Neural progenitor cell (in vitro differentiated cells): ENCODE data around the gene L3MBTL2. TPM values are rescaled to one million over a fixed set of nuclear protein-coding genes. Genes with fewer than 3 reads are reported as not detected.

Experiments
- DNase-seq: peaks from one replicate; pipeline ENCODE4 v3.0.0-alpha.2; 2016; ENCODE audit warnings: low spot score
- H2AFZ ChIP-seq: fragments of 200-600 bp; sonication (generic); replicated peaks from 2 replicates; pipeline ENCODE4 v1.6.1; 2016; ENCODE audit warnings: antibody characterized with exemption
- H3F3A ChIP-seq: fragments of 200-600 bp; sonication (generic); 2 replicates; pipeline ENCODE4 v1.6.1; 2016; ENCODE audit warnings: antibody characterized with exemption, low read depth
- H3K27ac ChIP-seq: fragments of 200-600 bp; sonication (generic); 2 replicates; pipeline ENCODE4 v1.5.1; 2016; ENCODE audit warnings: mild to moderate bottlenecking
- H3K27me3 ChIP-seq: fragments of 200-600 bp; sonication (generic); 2 replicates; pipeline ENCODE4 v1.6.1; 2016; ENCODE audit warnings: mild to moderate bottlenecking, moderate library complexity
- H3K36me3 ChIP-seq: fragments of 200-600 bp; sonication (generic); 2 replicates; pipeline ENCODE4 v1.5.1; 2016
- H3K4me1 ChIP-seq: fragments of 200-600 bp; sonication (generic); 2 replicates; pipeline ENCODE4 v1.6.1; 2016; ENCODE audit warnings: mixed run types
- H3K4me2 ChIP-seq: fragments of 200-600 bp; sonication (generic); 2 replicates; pipeline ENCODE4 v1.6.1; 2016
- H3K4me3 ChIP-seq: fragments of 200-600 bp; sonication (generic); 2 replicates; pipeline ENCODE4 v1.5.1; 2016
- H3K79me2 ChIP-seq: fragments of 200-600 bp; sonication (generic); 2 replicates; pipeline ENCODE4 v1.6.1; 2016; ENCODE audit warnings: low read depth
- H3K9ac ChIP-seq: fragments of 200-600 bp; sonication (generic); 2 replicates; pipeline ENCODE4 v1.6.1; 2016
- H3K9me3 ChIP-seq: fragments of 200-600 bp; sonication (generic); 2 replicates; pipeline ENCODE4 v1.5.1; 2016; ENCODE audit warnings: low read depth
- H4K20me1 ChIP-seq: fragments of 200-600 bp; sonication (generic); 2 replicates; pipeline ENCODE4 v1.6.1; 2016; ENCODE audit warnings: low read depth
- H3K27ac Mint-ChIP-seq: 3 replicates; pipeline ENCODE4 v1.8.0; 2021; ENCODE audit warnings: mixed read lengths
- H3K27me3 Mint-ChIP-seq: 2 replicates; pipeline ENCODE4 v1.8.0; 2022; ENCODE audit warnings: low read depth, mild to moderate bottlenecking, inconsistent platforms, moderate library complexity, mixed read lengths; ENCODE audit not compliant: insufficient read depth
- H3K36me3 Mint-ChIP-seq: 3 replicates; pipeline ENCODE4 v1.8.0; 2021; ENCODE audit warnings: mixed read lengths
- H3K4me1 Mint-ChIP-seq: 3 replicates; pipeline ENCODE4 v1.8.0; 2021; ENCODE audit warnings: mixed read lengths
- H3K4me3 Mint-ChIP-seq: 3 replicates; pipeline ENCODE4 v1.8.0; 2021; ENCODE audit warnings: mild to moderate bottlenecking, moderate library complexity, mixed read lengths
- H3K9me3 Mint-ChIP-seq: 3 replicates; pipeline ENCODE4 v1.8.0; 2020; ENCODE audit warnings: mixed read lengths
- EZH2 ChIP-seq: fragments of 200-600 bp; sonication (generic); IDR thresholded peaks from 2 replicates; pipeline ENCODE4 v1.6.1; 2017; ENCODE audit warnings: antibody characterized with exemption, mild to moderate bottlenecking, moderate library complexity
- EZH2phosphoT487 ChIP-seq: fragments of 200-600 bp; sonication (generic); IDR thresholded peaks from 2 replicates; pipeline ENCODE4 v1.6.1; 2017; ENCODE audit warnings: antibody characterized with exemption
- total RNA-seq: library from RNA; depleted of rRNA; stranded (reverse); fragments of >200 nt; gene quantifications from 2 replicates; pipeline ENCODE4 v1.2.3, GENCODE V29; 2015; ENCODE audit warnings: low replicate concordance
- TF ChIP-seq, protein P1 (sequence below): fragments of 200-600 bp; sonication (generic); IDR thresholded peaks from 2 replicates; pipeline ENCODE4 v1.5.1; 2017; ENCODE audit warnings: antibody characterized with exemption, mild to moderate bottlenecking

L3MBTL2 gene
- total RNA-seq, 1 donor from 2014 or later, result 14.4 TPM

DNA sequence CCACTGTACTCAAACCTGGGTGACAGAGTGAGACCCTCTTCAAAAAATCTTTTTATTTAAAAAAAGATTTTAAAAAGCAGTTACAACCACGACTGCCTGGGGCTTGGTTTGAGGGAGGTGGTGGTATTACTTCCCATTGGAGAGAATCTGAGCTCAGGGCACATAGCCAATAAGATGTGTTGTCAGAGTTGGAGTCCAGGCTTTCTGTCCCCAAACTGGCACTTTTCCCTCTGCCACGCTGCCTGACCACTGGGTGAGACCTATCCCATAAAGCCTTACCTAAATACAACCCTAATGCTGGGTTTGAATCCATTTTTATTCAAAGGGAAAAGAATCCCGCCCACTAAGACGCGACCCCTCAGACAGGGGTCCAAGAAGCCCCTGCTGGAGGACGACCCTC lies 24.1 kb downstream of the L3MBTL2 start:
- H3K27ac ChIP-seq, result no peak overlapping the region
- H3K9ac ChIP-seq, result no peak overlapping the region
- H3K79me2 ChIP-seq, result no peaks in the 10 kb centered on the region
- no peaks in the 10 kb centered on the region for H3F3A ChIP-seq
- DNase-seq, result no peak
- no peak overlapping the region for H3K4me2 ChIP-seq
- Mint-ChIP-seq H3K9me3 (no peaks in the 10 kb centered on the region), H3K27ac (no peak overlapping the region), H3K36me3 (peaks cover 3% of the 10 kb centered on the region), H3K4me1 (no peaks in the 10 kb centered on the region), H3K27me3 (peaks cover 2% of the 10 kb centered on the region), H3K4me3 (no peak overlapping the region)
- no peak for TF ChIP-seq EZH2
- H3K4me3 ChIP-seq, result no peak overlapping the region
- no peaks in the 10 kb centered on the region for H3K27me3 ChIP-seq
- no peaks in the 10 kb centered on the region for H3K4me1 ChIP-seq
- H2AFZ ChIP-seq, result no peak overlapping the region
- no peaks in the 10 kb centered on the region for H4K20me1 ChIP-seq
- no peaks in the 10 kb centered on the region for H3K9me3 ChIP-seq
- H3K36me3 ChIP-seq, result no peaks in the 10 kb centered on the region

DNA sequence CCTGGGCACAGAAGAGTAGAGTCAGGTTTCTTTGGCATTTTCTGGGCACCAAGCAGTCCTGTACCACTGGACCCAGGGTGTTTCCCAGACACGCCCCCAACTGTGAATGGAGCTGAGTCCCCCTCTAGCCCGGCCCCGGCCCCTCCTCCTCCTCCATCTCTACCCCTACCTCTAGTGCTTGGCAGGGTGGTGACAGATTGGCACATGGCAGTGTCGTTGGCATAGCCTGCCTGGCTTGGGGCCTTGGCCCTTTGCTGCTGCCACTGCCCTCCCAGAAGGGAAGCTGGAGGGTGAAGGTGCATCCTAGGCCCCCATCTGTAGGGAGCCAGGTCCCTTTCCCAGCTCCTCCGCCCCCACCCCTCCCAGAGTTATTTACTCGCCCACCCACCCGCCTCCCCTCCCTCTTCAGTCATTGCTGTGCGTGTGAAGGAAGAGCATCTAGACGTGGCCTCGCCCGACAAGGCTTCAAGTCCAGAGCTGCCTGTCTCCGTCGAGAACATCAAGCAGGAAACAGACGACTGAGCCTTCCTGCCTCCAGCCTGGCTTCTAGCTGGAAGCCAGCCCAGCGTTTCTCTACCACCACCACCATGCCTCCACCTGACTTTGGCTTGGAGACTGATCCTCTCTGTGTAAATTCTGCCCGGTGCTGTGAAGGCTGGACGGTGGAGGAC lies 24.8 kb downstream of the L3MBTL2 start:
- Mint-ChIP-seq H3K27ac (peak overlapping the region; percentile 74), H3K9me3 (no peaks in the 10 kb centered on the region), H3K4me1 (no peaks in the 10 kb centered on the region), H3K27me3 (peaks cover 2% of the 10 kb centered on the region), H3K36me3 (peaks cover 3% of the 10 kb centered on the region), H3K4me3 (no peak overlapping the region)
- Histone ChIP-seq H3K4me3 (no peak overlapping the region), H3K79me2 (no peaks in the 10 kb centered on the region), H3K27me3 (no peaks in the 10 kb centered on the region), H3K4me2 (no peak overlapping the region), H2AFZ (no peak overlapping the region), H3F3A (no peaks in the 10 kb centered on the region), H4K20me1 (no peaks in the 10 kb centered on the region), H3K36me3 (no peaks in the 10 kb centered on the region), H3K9me3 (no peaks in the 10 kb centered on the region), H3K27ac (no peak overlapping the region), H3K9ac (no peak overlapping the region), H3K4me1 (no peaks in the 10 kb centered on the region)
- DNase-seq, result no peak
- TF ChIP-seq EZH2phosphoT487, result no peak
- TF ChIP-seq, protein P1, sequence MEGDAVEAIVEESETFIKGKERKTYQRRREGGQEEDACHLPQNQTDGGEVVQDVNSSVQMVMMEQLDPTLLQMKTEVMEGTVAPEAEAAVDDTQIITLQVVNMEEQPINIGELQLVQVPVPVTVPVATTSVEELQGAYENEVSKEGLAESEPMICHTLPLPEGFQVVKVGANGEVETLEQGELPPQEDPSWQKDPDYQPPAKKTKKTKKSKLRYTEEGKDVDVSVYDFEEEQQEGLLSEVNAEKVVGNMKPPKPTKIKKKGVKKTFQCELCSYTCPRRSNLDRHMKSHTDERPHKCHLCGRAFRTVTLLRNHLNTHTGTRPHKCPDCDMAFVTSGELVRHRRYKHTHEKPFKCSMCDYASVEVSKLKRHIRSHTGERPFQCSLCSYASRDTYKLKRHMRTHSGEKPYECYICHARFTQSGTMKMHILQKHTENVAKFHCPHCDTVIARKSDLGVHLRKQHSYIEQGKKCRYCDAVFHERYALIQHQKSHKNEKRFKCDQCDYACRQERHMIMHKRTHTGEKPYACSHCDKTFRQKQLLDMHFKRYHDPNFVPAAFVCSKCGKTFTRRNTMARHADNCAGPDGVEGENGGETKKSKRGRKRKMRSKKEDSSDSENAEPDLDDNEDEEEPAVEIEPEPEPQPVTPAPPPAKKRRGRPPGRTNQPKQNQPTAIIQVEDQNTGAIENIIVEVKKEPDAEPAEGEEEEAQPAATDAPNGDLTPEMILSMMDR, result no peak
- TF ChIP-seq EZH2, result no peak

DNA sequence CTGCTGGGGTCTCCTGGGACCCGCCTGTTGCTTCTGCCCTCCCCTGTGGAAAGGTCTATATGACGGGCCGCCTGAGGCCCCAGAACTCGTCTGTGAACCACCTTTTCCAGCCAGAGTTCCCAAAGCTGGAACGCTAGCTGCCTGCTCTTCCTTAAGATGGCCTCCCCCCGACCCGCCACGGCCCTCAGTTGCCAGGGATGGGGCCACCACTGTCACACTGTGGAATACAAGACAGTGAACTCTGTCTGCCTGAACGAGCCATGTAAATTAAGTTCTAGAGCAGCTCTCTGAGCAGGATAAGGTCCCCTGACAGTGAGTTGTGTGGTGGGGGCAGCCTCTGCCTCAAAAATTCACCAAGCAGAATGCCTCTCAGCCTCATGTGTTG lies 25.3 kb downstream of the L3MBTL2 start:
- no peaks in the 10 kb centered on the region for H3K9me3 ChIP-seq
- no peak for DNase-seq
- H4K20me1 ChIP-seq, result no peaks in the 10 kb centered on the region
- H3K4me1 Mint-ChIP-seq, result no peaks in the 10 kb centered on the region
- H3K4me1 ChIP-seq, result no peaks in the 10 kb centered on the region
- no peak overlapping the region for H3K4me2 ChIP-seq
- H2AFZ ChIP-seq, result no peak overlapping the region
- no peaks in the 10 kb centered on the region for H3K9me3 Mint-ChIP-seq
- peaks cover 3% of the 10 kb centered on the region for H3K36me3 Mint-ChIP-seq
- no peak overlapping the region for H3K4me3 ChIP-seq
- H3K36me3 ChIP-seq, result no peaks in the 10 kb centered on the region
- H3K79me2 ChIP-seq, result no peaks in the 10 kb centered on the region
- no peak overlapping the region for H3K9ac ChIP-seq
- no peak overlapping the region for H3K27ac ChIP-seq
- no peak overlapping the region for H3K27ac Mint-ChIP-seq
- no peaks in the 10 kb centered on the region for H3F3A ChIP-seq
- peaks cover 4% of the 10 kb centered on the region for H3K27me3 Mint-ChIP-seq
- TF ChIP-seq EZH2phosphoT487, result no peak
- TF ChIP-seq, protein P1, result no peak
- H3K27me3 ChIP-seq, result no peaks in the 10 kb centered on the region
- H3K4me3 Mint-ChIP-seq, result no peak overlapping the region

DNA sequence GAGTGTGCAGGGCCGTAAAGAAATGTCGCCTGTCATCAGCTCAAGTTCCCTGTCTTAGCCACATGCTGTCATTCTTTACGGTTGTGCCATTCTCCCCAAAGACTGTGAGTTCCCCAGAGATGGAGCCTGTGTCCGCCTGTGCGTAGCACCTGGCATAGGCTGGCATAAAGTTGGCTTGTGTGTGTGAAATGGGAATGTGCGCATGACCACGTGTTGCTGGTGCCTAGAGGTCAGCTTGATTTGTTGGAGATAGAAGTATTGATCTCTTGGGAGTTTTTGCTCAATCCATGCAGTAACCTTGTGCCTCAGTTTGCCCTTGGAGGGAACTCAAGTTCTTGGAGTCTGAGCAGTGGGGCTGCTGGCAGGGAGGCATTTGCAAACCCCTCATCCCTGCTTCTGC lies 26.3 kb downstream of the L3MBTL2 start:
- no peaks in the 10 kb centered on the region for H3K79me2 ChIP-seq
- H3K4me3 ChIP-seq, result no peak overlapping the region
- Mint-ChIP-seq H3K27me3 (peaks cover 4% of the 10 kb centered on the region), H3K36me3 (peaks cover 3% of the 10 kb centered on the region), H3K27ac (no peak overlapping the region), H3K4me3 (no peak overlapping the region), H3K9me3 (no peaks in the 10 kb centered on the region), H3K4me1 (no peaks in the 10 kb centered on the region)
- no peaks in the 10 kb centered on the region for H4K20me1 ChIP-seq
- no peaks in the 10 kb centered on the region for H3K9me3 ChIP-seq
- H3K4me2 ChIP-seq, result no peak overlapping the region
- no peak overlapping the region for H3K9ac ChIP-seq
- H3F3A ChIP-seq, result no peaks in the 10 kb centered on the region
- H3K27ac ChIP-seq, result no peak overlapping the region
- peaks cover under 1% of the 10 kb centered on the region for H3K27me3 ChIP-seq
- H3K36me3 ChIP-seq, result no peaks in the 10 kb centered on the region
- TF ChIP-seq EZH2 (no peak), EZH2phosphoT487 (no peak)
- TF ChIP-seq, protein P1, result no peak
- no peak for DNase-seq
- no peak overlapping the region for H2AFZ ChIP-seq
- H3K4me1 ChIP-seq, result no peaks in the 10 kb centered on the region
